Fibroblast of upper back skin (primary cell): ENCODE data around the gene NLK.
"Not testable (repeated sequence)": the region's sequence is repeated elsewhere in the genome, so short reads cannot be mapped to it uniquely, and the experiment has no call there.

Experiments
- DNase-seq: peaks from one replicate; pipeline ENCODE4 v3.0.0-alpha.2; 2013

The NLK gene

GRCh38 chr17:28042657-28042720, at the start of gene NLK:
NLK (plus strand) TSS chr17:28042677; CDS start chr17:28042874, 197 bp downstream.
- DNase-seq, result no peak

GRCh38 chr17:27993161-27993695, 49.2 kb upstream of the NLK start:
- no peak for DNase-seq

- peak; percentile 6 for DNase-seq
Measured at GRCh38 chr17:27993723-27994310, 48.7 kb upstream of the NLK start.

GRCh38 chr17:27994586-27994985, 47.9 kb upstream of the NLK start:
- no peak for DNase-seq

GRCh38 chr17:27995554-27995953, 46.9 kb upstream of the NLK start:
- DNase-seq, result no peak

- DNase-seq, result no peak
Measured at GRCh38 chr17:27996202-27997043, 46.1 kb upstream of the NLK start.

- no peak for DNase-seq
Measured at GRCh38 chr17:27997044-27997401, 45.5 kb upstream of the NLK start.

GRCh38 chr17:27997522-27997921, 45.0 kb upstream of the NLK start:
- DNase-seq, result no peak

- DNase-seq, result no peak
Measured at GRCh38 chr17:28001149-28001548, 41.3 kb upstream of the NLK start.

- no peak for DNase-seq
Measured at GRCh38 chr17:28004344-28004743, 38.1 kb upstream of the NLK start.

- not testable (repeated sequence) for DNase-seq
Measured at GRCh38 chr17:28007925-28008324, 34.6 kb upstream of the NLK start.

- DNase-seq, result peak; percentile 58
Measured at GRCh38 chr17:28008513-28008912, 34.0 kb upstream of the NLK start.

- no peak for DNase-seq
Measured at GRCh38 chr17:28010406-28010805, 32.1 kb upstream of the NLK start.

GRCh38 chr17:28018439-28019070, 23.9 kb upstream of the NLK start:
- no peak for DNase-seq

GRCh38 chr17:28020515-28020914, 22.0 kb upstream of the NLK start:
- DNase-seq, result no peak

- DNase-seq, result no peak
Measured at GRCh38 chr17:28029044-28029443, 13.4 kb upstream of the NLK start.

- DNase-seq, result no peak
Measured at GRCh38 chr17:28030386-28030785, 12.1 kb upstream of the NLK start.

- DNase-seq, result no peak
Measured at GRCh38 chr17:28031174-28031573, 11.3 kb upstream of the NLK start.

- DNase-seq, result peak; percentile 78
Measured at GRCh38 chr17:28033972-28034714, 8.3 kb upstream of the NLK start.

GRCh38 chr17:28035452-28035851, 7.0 kb upstream of the NLK start:
- not testable (repeated sequence) for DNase-seq

- DNase-seq, result not testable (repeated sequence)
Measured at GRCh38 chr17:28035884-28036283, 6.6 kb upstream of the NLK start.

GRCh38 chr17:28038802-28039201, 3.7 kb upstream of the NLK start:
- peak; percentile 36 for DNase-seq

GRCh38 chr17:28039251-28039650, 3.2 kb upstream of the NLK start:
- no peak for DNase-seq

GRCh38 chr17:28040406-28040805, 2.1 kb upstream of the NLK start:
- no peak for DNase-seq
